Ascending aorta (tissue), 2 donors: ENCODE results near the gene CFAP74. TPM values are rescaled to one million over a fixed set of nuclear protein-coding genes. Genes with fewer than 3 reads are reported as not detected.

Experiments used
- DNase-seq, 2 donors: peaks; one replicate each; pipeline ENCODE4 v3.0.0-alpha.2; 2019; ENCODE audit warnings: low spot score in 2 of 2
- H3K27ac ChIP-seq, 2 donors: fragments of 200-600 bp; sonication (generic); one replicate each; pipeline ENCODE4 v1.5.1; 2016 to 2017; ENCODE audit warnings: mild to moderate bottlenecking in 1 of 2
- H3K27me3 ChIP-seq: fragments of 200-600 bp; sonication (generic); one replicate; pipeline ENCODE4 v1.5.1; 2017
- H3K36me3 ChIP-seq, 2 donors: fragments of 200-600 bp; sonication (generic); one replicate each; pipeline ENCODE4 v1.5.1; 2016
- H3K4me1 ChIP-seq, 2 donors: fragments of 200-600 bp; sonication (generic); one replicate each; pipeline ENCODE4 v1.5.1; 2016 to 2017; ENCODE audit warnings: mild to moderate bottlenecking in 1 of 2
- H3K4me3 ChIP-seq, 2 donors: fragments of 200-600 bp; sonication (generic); one replicate each; pipeline ENCODE4 v1.5.1; 2016 to 2017; ENCODE audit warnings: mild to moderate bottlenecking in 1 of 2
- H3K9me3 ChIP-seq, 2 donors: fragments of 200-600 bp; sonication (generic); one replicate each; pipeline ENCODE4 v1.5.1; 2016
- intact Hi-C: fragments of 100-400 bp; cut with DNase I; formaldehyde crosslinking; loops from one replicate; pipeline ENCODE4 v1.15.1; 2023
- total RNA-seq: library from RNA; depleted of rRNA; stranded (reverse); fragments of >200 nt; gene quantifications from one replicate; pipeline ENCODE4 v1.1.0, GENCODE V29; 2016
- TF ChIP-seq, protein P1 (sequence below), 3 experiments: fragments of 200-600 bp in 2 of 3; fragments of 450-650 bp in 1 of 3; sonication (generic) in 2 of 3; IDR thresholded peaks; one replicate each; pipeline ENCODE4 v1.5.1; 2016 to 2019; ENCODE audit warnings: antibody characterized with exemption in 3 of 3, mild to moderate bottlenecking in 1 of 3, moderate library complexity in 1 of 3

CFAP74 gene
- total RNA-seq, 1 donor from 2014 or later = not detected

DNA sequence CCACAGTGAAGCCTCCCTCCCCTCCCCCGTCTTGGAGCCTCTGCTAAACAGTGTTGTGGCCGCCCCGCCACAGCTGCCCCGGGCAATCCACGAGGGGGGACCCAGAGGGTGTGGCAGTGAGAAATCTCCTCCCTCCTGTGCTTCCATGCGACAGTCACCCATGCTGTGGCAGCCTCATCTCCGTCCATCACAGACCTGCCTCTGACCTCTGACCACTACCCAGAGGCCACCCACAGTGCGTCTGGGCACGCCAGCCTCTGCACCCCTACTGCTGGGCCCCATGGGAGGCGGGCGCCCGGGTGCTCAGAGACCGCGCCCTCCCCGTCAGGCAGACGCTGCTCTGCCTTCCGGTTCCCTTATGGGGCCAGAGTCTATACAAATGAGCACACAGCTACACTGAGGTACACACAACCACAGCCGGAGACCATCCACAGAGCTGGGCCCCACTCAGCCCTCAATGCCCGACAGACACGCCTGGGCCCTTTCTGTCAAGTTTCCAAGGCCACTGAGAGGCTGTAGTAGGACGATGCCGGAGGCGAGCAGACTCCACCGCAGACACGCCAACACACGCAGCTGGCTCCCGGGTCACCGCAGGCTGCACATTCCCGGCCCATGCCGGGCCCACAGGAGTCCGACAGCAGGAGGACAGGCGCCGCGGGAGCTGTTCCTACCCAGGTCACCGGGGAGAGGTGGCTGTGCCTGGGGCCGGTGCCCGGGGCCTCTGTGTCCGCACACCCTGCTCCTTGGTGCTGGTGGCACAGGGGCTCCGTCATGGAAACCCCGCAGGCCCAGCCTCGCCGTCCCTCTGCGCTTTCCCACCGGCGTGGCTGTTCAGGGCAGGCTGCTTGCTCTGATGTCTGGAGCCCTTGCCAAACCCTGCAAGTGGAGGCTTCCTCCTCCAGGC lies 60.6 kb downstream of the CFAP74 start:
- Histone ChIP-seq H3K9me3 (no peaks in the 10 kb centered on the region), H3K27me3 (no peaks in the 10 kb centered on the region), H3K4me1 (no peaks in the 10 kb centered on the region), H3K4me3 (no peak overlapping the region), H3K36me3 (no peaks in the 10 kb centered on the region), H3K27ac (no peak overlapping the region)
- DNase-seq = no peak
- TF ChIP-seq, protein P1, sequence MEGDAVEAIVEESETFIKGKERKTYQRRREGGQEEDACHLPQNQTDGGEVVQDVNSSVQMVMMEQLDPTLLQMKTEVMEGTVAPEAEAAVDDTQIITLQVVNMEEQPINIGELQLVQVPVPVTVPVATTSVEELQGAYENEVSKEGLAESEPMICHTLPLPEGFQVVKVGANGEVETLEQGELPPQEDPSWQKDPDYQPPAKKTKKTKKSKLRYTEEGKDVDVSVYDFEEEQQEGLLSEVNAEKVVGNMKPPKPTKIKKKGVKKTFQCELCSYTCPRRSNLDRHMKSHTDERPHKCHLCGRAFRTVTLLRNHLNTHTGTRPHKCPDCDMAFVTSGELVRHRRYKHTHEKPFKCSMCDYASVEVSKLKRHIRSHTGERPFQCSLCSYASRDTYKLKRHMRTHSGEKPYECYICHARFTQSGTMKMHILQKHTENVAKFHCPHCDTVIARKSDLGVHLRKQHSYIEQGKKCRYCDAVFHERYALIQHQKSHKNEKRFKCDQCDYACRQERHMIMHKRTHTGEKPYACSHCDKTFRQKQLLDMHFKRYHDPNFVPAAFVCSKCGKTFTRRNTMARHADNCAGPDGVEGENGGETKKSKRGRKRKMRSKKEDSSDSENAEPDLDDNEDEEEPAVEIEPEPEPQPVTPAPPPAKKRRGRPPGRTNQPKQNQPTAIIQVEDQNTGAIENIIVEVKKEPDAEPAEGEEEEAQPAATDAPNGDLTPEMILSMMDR (IDR thresholded peaks at IDR 0.05) = no peak
- intact Hi-C loops = loop anchor here (10.0 kb wide), 1 partner anchor 102 kb away; no protein-coding TSS in a partner anchor

DNA sequence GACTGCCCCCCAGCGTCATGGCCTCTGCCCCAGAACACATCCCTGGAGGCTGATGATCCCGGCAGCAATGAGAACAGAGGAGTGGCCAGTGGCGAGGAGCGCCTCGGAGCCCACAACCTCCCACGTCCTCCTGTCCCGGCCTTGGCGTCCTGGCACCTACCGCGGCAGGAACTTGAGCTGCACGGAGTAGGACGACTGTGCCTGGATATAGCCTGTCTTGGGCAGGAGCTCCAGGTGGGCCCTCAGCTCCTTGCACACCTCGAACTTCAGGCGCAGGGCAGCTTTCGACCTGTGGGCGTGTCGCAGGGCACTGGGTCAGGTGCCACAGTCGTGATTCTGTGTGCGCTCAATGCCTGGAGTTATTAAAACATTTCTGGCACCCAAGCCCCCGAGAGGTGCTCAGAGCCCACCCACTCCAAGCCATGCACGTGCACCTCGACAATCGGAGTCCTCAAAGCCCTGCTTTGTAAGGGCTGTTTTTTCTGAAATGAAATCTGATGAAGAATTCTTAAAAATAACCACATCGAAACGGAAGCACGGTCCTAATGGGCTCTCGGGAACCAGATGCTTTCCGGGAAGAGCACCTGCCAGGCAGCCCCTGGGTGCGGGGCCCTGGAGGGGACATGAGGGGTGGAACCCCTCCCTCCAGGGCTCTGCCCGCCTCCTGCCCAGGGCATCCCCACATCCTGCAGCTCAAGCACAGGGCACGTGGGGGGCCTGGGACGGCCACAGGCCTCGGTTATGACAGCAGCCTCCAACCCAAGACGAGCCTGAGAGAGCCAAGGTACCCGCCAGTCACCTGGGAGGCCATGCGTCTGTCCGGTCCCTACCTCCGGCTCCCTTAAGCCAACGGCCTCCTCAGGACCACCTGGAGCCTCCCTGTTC lies 61.5 kb downstream of the CFAP74 start:
- no peaks in the 10 kb centered on the region for H3K36me3 ChIP-seq
- H3K4me3 ChIP-seq = no peak overlapping the region
- no peak overlapping the region for H3K27ac ChIP-seq
- H3K4me1 ChIP-seq = no peaks in the 10 kb centered on the region
- H3K27me3 ChIP-seq = no peaks in the 10 kb centered on the region
- DNase-seq = no peak
- intact Hi-C loops = loop anchor here (10.0 kb wide), 1 partner anchor 103 kb away; no protein-coding TSS in a partner anchor
- no peaks in the 10 kb centered on the region for H3K9me3 ChIP-seq
- TF ChIP-seq, protein P1 (IDR thresholded peaks at IDR 0.05) = no peak

DNA sequence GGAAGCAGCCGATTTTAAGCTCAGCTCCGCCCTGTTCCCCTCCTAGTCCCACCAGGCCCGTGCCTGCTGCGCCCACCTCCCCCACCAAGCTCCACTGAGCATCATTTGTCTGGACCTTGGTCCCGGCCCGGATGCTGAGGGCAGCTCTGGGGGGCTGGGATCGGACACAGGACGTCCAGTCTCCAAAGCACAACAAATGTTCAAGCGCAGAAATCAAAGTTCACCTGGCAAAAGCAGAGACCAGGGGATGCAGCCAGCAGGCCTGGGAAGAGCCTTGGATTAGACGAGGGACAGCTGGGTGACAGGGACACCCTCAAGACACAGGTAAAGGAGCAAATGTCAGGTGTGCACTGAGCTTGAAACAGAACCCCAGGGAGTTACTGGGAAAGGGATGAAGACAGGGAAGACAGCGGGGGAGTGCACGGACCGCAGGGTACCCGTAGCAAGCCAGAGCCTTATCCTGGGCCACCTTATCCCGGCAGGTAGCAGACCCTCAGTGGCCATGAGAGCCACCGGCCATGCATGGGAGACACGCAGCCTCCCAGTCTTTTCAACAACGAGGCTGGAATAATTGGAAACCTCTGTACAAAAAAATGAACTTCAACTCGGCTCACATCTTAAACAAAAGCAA lies 62.3 kb downstream of the CFAP74 start:
- H3K9me3 ChIP-seq = no peaks in the 10 kb centered on the region
- H3K27me3 ChIP-seq = no peaks in the 10 kb centered on the region
- TF ChIP-seq, protein P1 (IDR thresholded peaks at IDR 0.05) = no peak
- no peak overlapping the region for H3K4me3 ChIP-seq
- intact Hi-C loops = loop anchor here (10.0 kb wide), 1 partner anchor 103 kb away; no protein-coding TSS in a partner anchor
- DNase-seq = no peak
- no peaks in the 10 kb centered on the region for H3K4me1 ChIP-seq
- H3K27ac ChIP-seq = no peak overlapping the region
- no peaks in the 10 kb centered on the region for H3K36me3 ChIP-seq

DNA sequence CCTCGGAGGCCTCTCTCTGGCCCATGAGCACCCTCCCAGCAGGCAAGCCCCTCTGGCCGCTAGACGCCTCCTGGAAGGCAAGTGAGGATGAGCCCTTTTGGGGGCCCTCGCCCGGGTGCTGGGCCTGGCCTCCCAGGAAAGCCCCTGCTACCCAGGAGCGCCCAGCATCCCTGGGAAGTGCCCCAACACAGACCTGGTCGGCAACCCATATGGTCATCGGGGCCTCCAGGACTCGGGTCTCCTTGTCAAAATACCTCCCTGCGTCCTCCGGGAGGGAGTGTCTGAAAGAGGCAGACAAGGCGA lies 63.5 kb downstream of the CFAP74 start:
- DNase-seq = no peak
- Histone ChIP-seq H3K27me3 (no peaks in the 10 kb centered on the region), H3K36me3 (no peaks in the 10 kb centered on the region), H3K4me1 (no peaks in the 10 kb centered on the region), H3K4me3 (no peak overlapping the region), H3K27ac (no peak overlapping the region), H3K9me3 (no peaks in the 10 kb centered on the region)
- intact Hi-C loops = loop anchor here (10.0 kb wide), 1 partner anchor 105 kb away; no protein-coding TSS in a partner anchor
- TF ChIP-seq, protein P1 (IDR thresholded peaks at IDR 0.05) = no peak

DNA sequence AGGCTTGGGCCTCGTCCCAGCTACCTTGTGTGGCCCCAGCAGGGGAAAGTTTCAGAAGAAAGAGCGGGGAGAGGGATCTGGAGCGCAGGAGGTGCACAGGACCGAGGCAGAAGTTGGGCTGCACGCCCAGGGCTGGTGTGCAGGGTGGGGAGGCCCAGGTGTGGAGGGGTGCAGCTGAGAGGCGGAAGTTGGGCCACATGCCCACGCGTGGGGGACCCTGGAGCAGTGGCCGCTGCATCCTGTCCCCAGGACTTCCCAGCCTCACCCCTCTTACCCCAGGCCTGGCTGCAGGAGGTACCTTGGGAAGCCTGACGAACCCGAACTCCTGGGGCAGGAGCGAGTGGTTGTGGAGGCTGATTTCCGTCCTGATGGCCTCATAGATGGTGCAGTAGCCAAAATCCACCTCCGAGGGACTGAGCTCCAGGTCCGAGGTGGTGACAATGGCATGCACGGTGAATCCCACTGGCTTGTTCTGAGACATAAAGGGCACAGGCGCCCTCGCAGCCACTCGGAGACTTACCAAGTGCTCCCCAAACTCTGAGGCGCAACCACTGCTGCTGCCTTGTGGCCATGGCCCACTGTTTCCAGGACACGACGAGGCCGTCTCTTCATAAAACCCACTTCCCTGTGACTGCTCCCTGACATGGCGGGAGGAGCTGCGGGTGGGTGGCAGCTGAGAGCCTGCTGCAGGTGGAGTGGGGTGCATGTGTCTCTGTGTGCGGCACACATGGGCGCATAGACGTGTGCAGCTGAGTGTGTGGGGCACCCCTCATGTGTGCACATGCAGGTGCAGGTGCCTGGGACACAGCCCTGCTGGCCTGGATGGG lies 64.1 kb downstream of the CFAP74 start:
- intact Hi-C loops = loop anchor here (10.0 kb wide), 1 partner anchor 105 kb away; no protein-coding TSS in a partner anchor
- H3K9me3 ChIP-seq = no peaks in the 10 kb centered on the region
- no peak for DNase-seq
- H3K4me1 ChIP-seq = no peaks in the 10 kb centered on the region
- no peaks in the 10 kb centered on the region for H3K27me3 ChIP-seq
- H3K27ac ChIP-seq = no peak overlapping the region
- no peak overlapping the region for H3K4me3 ChIP-seq
- H3K36me3 ChIP-seq = no peaks in the 10 kb centered on the region
- TF ChIP-seq, protein P1 (IDR thresholded peaks at IDR 0.05) = no peak
